ENCODE data around the gene ZFHX3.

DNA sequence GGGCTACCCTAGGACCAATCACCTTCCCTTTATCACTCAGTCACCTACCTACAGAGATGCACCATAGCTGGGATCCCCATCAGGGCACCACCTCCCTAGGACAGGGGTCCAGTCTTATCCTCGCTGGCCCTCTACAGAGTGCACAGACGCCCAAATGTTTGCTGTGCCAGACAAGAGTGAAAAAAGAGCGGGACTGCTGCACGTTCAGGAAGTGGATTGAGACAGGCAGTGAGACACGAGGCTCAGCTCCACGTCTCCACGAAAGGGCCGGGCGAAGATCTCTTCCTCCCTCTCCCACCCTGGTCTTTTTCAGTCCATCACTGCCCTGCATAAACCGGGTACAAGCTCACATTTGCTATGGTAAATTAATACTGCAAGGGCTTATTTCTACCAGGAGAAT, 95.5 kb downstream of the ZFHX3 start:
- no peak for TF ChIP-seq CTCF (IDR thresholded peaks at IDR 0.05; ENCODE audit: poor library complexity, severe bottlenecking)
- TF ChIP-seq EP300 (conservative IDR thresholded peaks at IDR 0.05; ENCODE audit: poor library complexity, severe bottlenecking), result no peak
- peak; percentile 3 for TF ChIP-seq POLR2AphosphoS5 (IDR thresholded peaks at IDR 0.05)

Measured in neural cell (in vitro differentiated cells).